ENCODE measurements around the gene PAX2.

DNA sequence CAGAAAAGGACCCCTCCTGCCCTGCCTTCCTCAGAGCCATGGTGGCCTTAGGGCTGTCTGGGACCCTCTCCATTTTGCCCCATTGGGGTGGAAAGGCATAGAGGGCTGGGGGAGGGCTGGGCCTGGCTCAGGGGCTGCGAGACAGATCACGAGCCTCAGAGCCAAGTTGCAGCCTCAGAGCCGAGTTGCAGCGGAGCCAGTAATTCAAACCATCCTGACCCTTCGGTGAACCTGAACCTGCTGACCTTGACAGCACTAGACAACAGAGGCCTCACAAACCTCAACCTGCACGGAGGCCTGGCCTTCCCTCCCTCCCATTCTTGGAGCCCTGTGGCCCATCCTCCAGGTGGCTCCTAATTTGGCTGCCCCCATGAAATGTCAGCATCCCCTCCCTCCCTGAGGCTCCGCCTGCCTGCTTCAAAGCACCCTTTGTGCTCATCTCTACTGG, 45.4 kb downstream of the PAX2 start:
- TF ChIP-seq, protein P1, sequence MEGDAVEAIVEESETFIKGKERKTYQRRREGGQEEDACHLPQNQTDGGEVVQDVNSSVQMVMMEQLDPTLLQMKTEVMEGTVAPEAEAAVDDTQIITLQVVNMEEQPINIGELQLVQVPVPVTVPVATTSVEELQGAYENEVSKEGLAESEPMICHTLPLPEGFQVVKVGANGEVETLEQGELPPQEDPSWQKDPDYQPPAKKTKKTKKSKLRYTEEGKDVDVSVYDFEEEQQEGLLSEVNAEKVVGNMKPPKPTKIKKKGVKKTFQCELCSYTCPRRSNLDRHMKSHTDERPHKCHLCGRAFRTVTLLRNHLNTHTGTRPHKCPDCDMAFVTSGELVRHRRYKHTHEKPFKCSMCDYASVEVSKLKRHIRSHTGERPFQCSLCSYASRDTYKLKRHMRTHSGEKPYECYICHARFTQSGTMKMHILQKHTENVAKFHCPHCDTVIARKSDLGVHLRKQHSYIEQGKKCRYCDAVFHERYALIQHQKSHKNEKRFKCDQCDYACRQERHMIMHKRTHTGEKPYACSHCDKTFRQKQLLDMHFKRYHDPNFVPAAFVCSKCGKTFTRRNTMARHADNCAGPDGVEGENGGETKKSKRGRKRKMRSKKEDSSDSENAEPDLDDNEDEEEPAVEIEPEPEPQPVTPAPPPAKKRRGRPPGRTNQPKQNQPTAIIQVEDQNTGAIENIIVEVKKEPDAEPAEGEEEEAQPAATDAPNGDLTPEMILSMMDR (IDR thresholded peaks at IDR 0.05): no peak
- TF ChIP-seq POLR2A (IDR thresholded peaks at IDR 0.05): no peak
